ENCODE data around the gene MAPK10. TPM values are rescaled to one million over a fixed set of nuclear protein-coding genes. Genes with fewer than 3 reads are reported as not detected.

The MAPK10 gene
- total RNA-seq, 4 donors from 2014 or later: 8.3 to 40.9 (median 23.3) TPM

GRCh38 chr4:86362510-86362909 is 2.7 kb upstream of the MAPK10 start:
- H3K27ac ChIP-seq: no peak overlapping the region
- H3K36me3 ChIP-seq: no peaks in the 10 kb centered on the region
- peaks cover 0 to 26% (median 0%) of the 10 kb centered on the region in 3 donors for H3K4me1 ChIP-seq
- no peak for ATAC-seq
- H3K4me3 ChIP-seq: no peak overlapping the region
- no peaks in the 10 kb centered on the region for H3K9me3 ChIP-seq
- no peaks in the 10 kb centered on the region for H3K27me3 ChIP-seq
- no peak for TF ChIP-seq POLR2A (IDR thresholded peaks at IDR 0.05)

GRCh38 chr4:86358257-86358656 is 1.6 kb downstream of the MAPK10 start:
- Histone ChIP-seq H3K4me3 (no peak overlapping the region), H3K4me1 (peaks cover 0 to 26% (median 0%) of the 10 kb centered on the region in 3 donors), H3K27ac (no peak overlapping the region), H3K36me3 (no peaks in the 10 kb centered on the region), H3K27me3 (no peaks in the 10 kb centered on the region), H3K9me3 (no peaks in the 10 kb centered on the region)
- 73 to 86% methylated on average over 3 of the region's 3 CpGs for WGBS, 2 donors (ENCODE audit: low coverage in 1 of 2)
- TF ChIP-seq POLR2A (IDR thresholded peaks at IDR 0.05) (no peak), POLR2AphosphoS5 (IDR thresholded peaks at IDR 0.05) (no peak), EP300 (IDR thresholded peaks at IDR 0.05) (no peak), CTCF (IDR thresholded peaks at IDR 0.05) (no peak)
- ATAC-seq: no peak

GRCh38 chr4:86357608-86358007 is 2.2 kb downstream of the MAPK10 start:
- no peak for ATAC-seq
- Histone ChIP-seq H3K27me3 (no peaks in the 10 kb centered on the region), H3K9me3 (no peaks in the 10 kb centered on the region), H3K36me3 (no peaks in the 10 kb centered on the region), H3K27ac (no peak overlapping the region), H3K4me3 (no peak overlapping the region), H3K4me1 (peaks cover 0 to 26% (median 0%) of the 10 kb centered on the region in 3 donors)
- TF ChIP-seq POLR2AphosphoS5 (IDR thresholded peaks at IDR 0.05) (no peak), CTCF (IDR thresholded peaks at IDR 0.05) (no peak), EP300 (IDR thresholded peaks at IDR 0.05) (no peak), POLR2A (IDR thresholded peaks at IDR 0.05) (no peak)
- 50 to 57% methylated on average over 1 of the region's 1 CpG for WGBS, 2 donors (ENCODE audit: low coverage in 1 of 2)

GRCh38 chr4:86356425-86357210 is 3.2 kb downstream of the MAPK10 start:
- H3K9me3 ChIP-seq: no peaks in the 10 kb centered on the region
- peaks cover 0 to 26% (median 0%) of the 10 kb centered on the region in 3 donors for H3K4me1 ChIP-seq
- ATAC-seq: no peak
- 84 to 86% methylated on average over 4 of the region's 4 CpGs for WGBS, 2 donors (ENCODE audit: low coverage in 1 of 2)
- H3K27me3 ChIP-seq: no peaks in the 10 kb centered on the region
- no peak overlapping the region for H3K4me3 ChIP-seq
- TF ChIP-seq POLR2AphosphoS5 (IDR thresholded peaks at IDR 0.05) (no peak), POLR2A (IDR thresholded peaks at IDR 0.05) (no peak), CTCF (IDR thresholded peaks at IDR 0.05) (no peak), EP300 (IDR thresholded peaks at IDR 0.05) (no peak)
- H3K36me3 ChIP-seq: no peaks in the 10 kb centered on the region
- H3K27ac ChIP-seq: no peak overlapping the region

- WGBS, 2 donors (ENCODE audit: low coverage in 1 of 2): 79 to 87% methylated on average over 2 of the region's 2 CpGs
Observed at GRCh38 chr4:86354390-86354789, 5.5 kb downstream of the MAPK10 start.

More at GRCh38 chr4:86354390-86354789, 5.5 kb downstream of the MAPK10 start:
- Histone ChIP-seq H3K9me3 (no peaks in the 10 kb centered on the region), H3K27me3 (no peaks in the 10 kb centered on the region), H3K4me3 (no peak overlapping the region), H3K36me3 (no peaks in the 10 kb centered on the region), H3K4me1 (peaks cover 0 to 16% (median 0%) of the 10 kb centered on the region in 3 donors), H3K27ac (no peak overlapping the region)
- TF ChIP-seq CTCF (IDR thresholded peaks at IDR 0.05) (no peak), EP300 (IDR thresholded peaks at IDR 0.05) (no peak), POLR2AphosphoS5 (IDR thresholded peaks at IDR 0.05) (no peak), POLR2A (IDR thresholded peaks at IDR 0.05) (no peak)
- ATAC-seq: no peak
